SKM-1 treated with dmso at 0.1 percent for 144 hours (cell line): Measurements from ENCODE around the gene FAM81A.

Source experiments
- DNase-seq: peaks from one replicate; lab custom pipeline; 2025; ENCODE audit not compliant: unreplicated experiment; lab: John Stamatoyannopoulos, UW

The FAM81A gene

GRCh38 chr15:59571606-59572005, 133.6 kb downstream of the FAM81A start:
- DNase-seq, result no peak
